ENCODE measurements around the gene IL4I1.

IL4I1 gene

GRCh38 chr19:49870309-49870901 lies 26.3 kb downstream of the IL4I1 start:
- 93% methylated on average over 12 of the region's 15 CpGs for WGBS (ENCODE audit: insufficient coverage)
- Histone ChIP-seq H3K36me3 (ENCODE audit: control insufficient read depth in 4 of 4, insufficient read depth in 4 of 4, low read length in 3 of 4) (peaks cover 0 to 24% (median 14%) of the 10 kb centered on the region in 4 experiments), H3K4me1 (ENCODE audit: control extremely low read depth in 1 of 4, control insufficient read depth in 4 of 4, insufficient read depth in 4 of 4, low read length in 3 of 4) (peaks cover 10 to 69% (median 56%) of the 10 kb centered on the region in 4 experiments), H3K4me3 (ENCODE audit: control insufficient read depth in 1 of 7, extremely low read depth in 1 of 7, insufficient read depth in 4 of 7, low read depth in 2 of 7, low read length in 6 of 7) (peak overlapping the region; percentile 4 to 81 (median 66)), H3K27ac (ENCODE audit: insufficient read depth in 1 of 2, low read depth in 1 of 2, low read length in 2 of 2, poor library complexity in 1 of 2, severe bottlenecking in 2 of 2) (peak overlapping the region; percentile 70 to 91), H3K27me3 (replicated peaks in 2 of 5; ENCODE audit: control insufficient read depth in 4 of 5, insufficient read depth in 5 of 5, low read length in 4 of 5) (no peaks in the 10 kb centered on the region), H3K9me3 (ENCODE audit: control extremely low read depth in 1 of 5, control insufficient read depth in 4 of 5, insufficient read depth in 2 of 5, low read depth in 1 of 5, low read length in 4 of 5) (no peaks in the 10 kb centered on the region)
- no peak for DNase-seq
- CTCF ChIA-PET, result no interaction called here
- POLR2A ChIA-PET, result interaction anchor here (1.3 kb wide), 1 partner anchor 57 kb away, joined by 3 read pairs; the partner anchor contains the start of gene FUZ

GRCh38 chr19:49869484-49870308 lies 27.0 kb downstream of the IL4I1 start:
- no peaks in the 10 kb centered on the region for H3K27me3 ChIP-seq (replicated peaks in 2 of 5; ENCODE audit: control insufficient read depth in 4 of 5, insufficient read depth in 5 of 5, low read length in 4 of 5)
- peak overlapping the region; percentile 70 to 91 for H3K27ac ChIP-seq (ENCODE audit: insufficient read depth in 1 of 2, low read depth in 1 of 2, low read length in 2 of 2, poor library complexity in 1 of 2, severe bottlenecking in 2 of 2)
- ChIA-PET POLR2A (interaction anchor here (0.8 to 1.3 kb wide), 7 partner anchors 7 to 181 kb away, joined by 3 to 7 read pairs (median 3); partner anchors contain the start of genes AKT1S1, FUZ, PTOV1 and TBC1D17), CTCF (interaction anchor here (0.8 to 2.4 kb wide), 4 partner anchors 8 to 74 kb away, joined by 3 to 10 read pairs (median 4); partner anchors contain the start of genes AKT1S1, PTOV1 and TBC1D17)
- WGBS (ENCODE audit: insufficient coverage), result 1% methylated on average over 59 of the region's 67 CpGs
- H3K4me1 ChIP-seq (ENCODE audit: control extremely low read depth in 1 of 4, control insufficient read depth in 4 of 4, insufficient read depth in 4 of 4, low read length in 3 of 4), result peaks cover 10 to 65% (median 57%) of the 10 kb centered on the region in 4 experiments
- peak; percentile 99 for DNase-seq
- H3K36me3 ChIP-seq (ENCODE audit: control insufficient read depth in 4 of 4, insufficient read depth in 4 of 4, low read length in 3 of 4), result peaks cover 0 to 29% (median 17%) of the 10 kb centered on the region in 4 experiments
- peak overlapping the region; percentile 4 to 81 (median 66) for H3K4me3 ChIP-seq (ENCODE audit: control insufficient read depth in 1 of 7, extremely low read depth in 1 of 7, insufficient read depth in 4 of 7, low read depth in 2 of 7, low read length in 6 of 7)
- H3K9me3 ChIP-seq (ENCODE audit: control extremely low read depth in 1 of 5, control insufficient read depth in 4 of 5, insufficient read depth in 2 of 5, low read depth in 1 of 5, low read length in 4 of 5), result no peaks in the 10 kb centered on the region

GRCh38 chr19:49869009-49869483 lies 27.6 kb downstream of the IL4I1 start:
- H3K27me3 ChIP-seq (replicated peaks in 2 of 5; ENCODE audit: control insufficient read depth in 4 of 5, insufficient read depth in 5 of 5, low read length in 4 of 5), result no peaks in the 10 kb centered on the region
- CTCF ChIA-PET, result interaction anchor here (0.8 to 2.4 kb wide), 4 partner anchors 8 to 73 kb away, joined by 3 to 10 read pairs (median 4); partner anchors contain the start of genes AKT1S1, PTOV1 and TBC1D17
- 0% methylated on average over 9 of the region's 15 CpGs for WGBS (ENCODE audit: insufficient coverage)
- POLR2A ChIA-PET, result interaction anchor here (0.8 to 1.3 kb wide), 7 partner anchors 8 to 181 kb away, joined by 3 to 7 read pairs (median 3); partner anchors contain the start of genes AKT1S1, FUZ, PTOV1 and TBC1D17
- peaks cover 10 to 65% (median 57%) of the 10 kb centered on the region in 4 experiments for H3K4me1 ChIP-seq (ENCODE audit: control extremely low read depth in 1 of 4, control insufficient read depth in 4 of 4, insufficient read depth in 4 of 4, low read length in 3 of 4)
- H3K4me3 ChIP-seq (ENCODE audit: control insufficient read depth in 1 of 7, extremely low read depth in 1 of 7, insufficient read depth in 4 of 7, low read depth in 2 of 7, low read length in 6 of 7), result peak overlapping the region in 6 of 7 experiments; percentile 4 to 81 (median 64)
- DNase-seq, result no peak
- no peaks in the 10 kb centered on the region for H3K9me3 ChIP-seq (ENCODE audit: control extremely low read depth in 1 of 5, control insufficient read depth in 4 of 5, insufficient read depth in 2 of 5, low read depth in 1 of 5, low read length in 4 of 5)
- H3K27ac ChIP-seq (ENCODE audit: insufficient read depth in 1 of 2, low read depth in 1 of 2, low read length in 2 of 2, poor library complexity in 1 of 2, severe bottlenecking in 2 of 2), result peak overlapping the region in 1 of 2 experiments; percentile 77
- H3K36me3 ChIP-seq (ENCODE audit: control insufficient read depth in 4 of 4, insufficient read depth in 4 of 4, low read length in 3 of 4), result peaks cover 0 to 29% (median 16%) of the 10 kb centered on the region in 4 experiments

- Histone ChIP-seq H3K27me3 (replicated peaks in 2 of 5; ENCODE audit: control insufficient read depth in 4 of 5, insufficient read depth in 5 of 5, low read length in 4 of 5) (no peaks in the 10 kb centered on the region), H3K27ac (ENCODE audit: insufficient read depth in 1 of 2, low read depth in 1 of 2, low read length in 2 of 2, poor library complexity in 1 of 2, severe bottlenecking in 2 of 2) (peak within 1 kb of the TSS; percentile 80 to 89), H3K4me1 (ENCODE audit: control extremely low read depth in 1 of 4, control insufficient read depth in 4 of 4, insufficient read depth in 4 of 4, low read length in 3 of 4) (peaks cover 10 to 60% (median 56%) of the 10 kb centered on the region in 4 experiments), H3K9me3 (ENCODE audit: control extremely low read depth in 1 of 5, control insufficient read depth in 4 of 5, insufficient read depth in 2 of 5, low read depth in 1 of 5, low read length in 4 of 5) (no peaks in the 10 kb centered on the region), H3K36me3 (ENCODE audit: control insufficient read depth in 4 of 4, insufficient read depth in 4 of 4, low read length in 3 of 4) (peaks cover 0 to 38% (median 27%) of the 10 kb centered on the region in 4 experiments), H3K4me3 (ENCODE audit: control insufficient read depth in 1 of 7, extremely low read depth in 1 of 7, insufficient read depth in 4 of 7, low read depth in 2 of 7, low read length in 6 of 7) (peak within 1 kb of the TSS; percentile 77 to 94 (median 87))
- POLR2A ChIA-PET, result interaction anchor here (0.5 to 1.6 kb wide), 5 partner anchors 8 to 62 kb away, joined by 3 to 5 read pairs (median 3); partner anchors contain the start of genes AKT1S1, ATF5, NUP62 and TBC1D17
- under 1% methylated on average over 59 of the region's 65 CpGs for WGBS (ENCODE audit: insufficient coverage)
- peak; percentile 90 to 97 (median 94) for DNase-seq
- CTCF ChIA-PET, result interaction anchor here (2.4 kb wide), 1 partner anchor 17 kb away, joined by 10 read pairs; the partner anchor contains the start of gene PTOV1
Measured at GRCh38 chr19:49866933-49867782, 29.5 kb downstream of the IL4I1 start, which contains the start of gene PNKP. TSS of gene PNKP (minus strand) at chr19:49867576. CDS start at chr19:49867204, 372 bp downstream.

GRCh38 chr19:49864890-49865289 lies 31.8 kb downstream of the IL4I1 start:
- CTCF ChIA-PET, result interaction anchor here (0.7 to 3.0 kb wide), 4 partner anchors 10 to 45 kb away, joined by 3 to 11 read pairs (median 4); partner anchors contain the start of gene PTOV1
- no peak overlapping the region for H3K27ac ChIP-seq (ENCODE audit: insufficient read depth in 1 of 2, low read depth in 1 of 2, low read length in 2 of 2, poor library complexity in 1 of 2, severe bottlenecking in 2 of 2)
- 98% methylated on average over 12 of the region's 13 CpGs for WGBS (ENCODE audit: insufficient coverage)

GRCh38 chr19:49863935-49864320 lies 32.8 kb downstream of the IL4I1 start:
- 95% methylated on average over 17 of the region's 17 CpGs for WGBS (ENCODE audit: insufficient coverage)
- Histone ChIP-seq H3K4me3 (ENCODE audit: control insufficient read depth in 1 of 7, extremely low read depth in 1 of 7, insufficient read depth in 4 of 7, low read depth in 2 of 7, low read length in 6 of 7) (no peak overlapping the region), H3K36me3 (ENCODE audit: control insufficient read depth in 4 of 4, insufficient read depth in 4 of 4, low read length in 3 of 4) (peaks cover 0 to 55% (median 46%) of the 10 kb centered on the region in 4 experiments), H3K4me1 (ENCODE audit: control extremely low read depth in 1 of 4, control insufficient read depth in 4 of 4, insufficient read depth in 4 of 4, low read length in 3 of 4) (peaks cover 10 to 36% (median 34%) of the 10 kb centered on the region in 4 experiments), H3K27me3 (replicated peaks in 2 of 5; ENCODE audit: control insufficient read depth in 4 of 5, insufficient read depth in 5 of 5, low read length in 4 of 5) (no peaks in the 10 kb centered on the region), H3K27ac (ENCODE audit: insufficient read depth in 1 of 2, low read depth in 1 of 2, low read length in 2 of 2, poor library complexity in 1 of 2, severe bottlenecking in 2 of 2) (no peak overlapping the region), H3K9me3 (ENCODE audit: control extremely low read depth in 1 of 5, control insufficient read depth in 4 of 5, insufficient read depth in 2 of 5, low read depth in 1 of 5, low read length in 4 of 5) (no peaks in the 10 kb centered on the region)
- POLR2A ChIA-PET, result interaction anchor here (1.1 kb wide), 1 partner anchor 13 kb away, joined by 4 read pairs; the partner anchor contains the start of gene PTOV1
- CTCF ChIA-PET, result interaction anchor here (3.0 kb wide), 1 partner anchor 14 kb away, joined by 11 read pairs; the partner anchor contains the start of gene PTOV1
- DNase-seq, result no peak

More at GRCh38 chr19:49864890-49865289, 31.8 kb downstream of the IL4I1 start:
- Histone ChIP-seq H3K4me1 (ENCODE audit: control extremely low read depth in 1 of 4, control insufficient read depth in 4 of 4, insufficient read depth in 4 of 4, low read length in 3 of 4) (peaks cover 10 to 41% (median 39%) of the 10 kb centered on the region in 4 experiments), H3K36me3 (ENCODE audit: control insufficient read depth in 4 of 4, insufficient read depth in 4 of 4, low read length in 3 of 4) (peaks cover 0 to 49% (median 40%) of the 10 kb centered on the region in 4 experiments), H3K4me3 (ENCODE audit: control insufficient read depth in 1 of 7, extremely low read depth in 1 of 7, insufficient read depth in 4 of 7, low read depth in 2 of 7, low read length in 6 of 7) (no peak overlapping the region), H3K9me3 (ENCODE audit: control extremely low read depth in 1 of 5, control insufficient read depth in 4 of 5, insufficient read depth in 2 of 5, low read depth in 1 of 5, low read length in 4 of 5) (no peaks in the 10 kb centered on the region), H3K27me3 (replicated peaks in 2 of 5; ENCODE audit: control insufficient read depth in 4 of 5, insufficient read depth in 5 of 5, low read length in 4 of 5) (no peaks in the 10 kb centered on the region)
- POLR2A ChIA-PET, result interaction anchor here (0.5 to 1.3 kb wide), 5 partner anchors 14 to 490 kb away, joined by 3 to 4 read pairs (median 3); partner anchors contain the start of genes MED25 and PTOV1
- DNase-seq, result no peak

Measured in common myeloid progenitor, CD34-positive (primary cell).